Kidney (tissue), 14 donors: Measurements from ENCODE around the gene ZNF687. TPM values are rescaled to one million over a fixed set of nuclear protein-coding genes. Genes with fewer than 3 reads are reported as not detected.
A peak's percentile ranks its signal among the peaks of the same experiment; 100 is the strongest.

Experiments used
- DNase-seq, 5 donors: peaks; one replicate each; pipeline ENCODE4 v3.0.0-alpha.2; 2013 to 2020
- FAIRE-seq: peaks from 2 replicates; lab custom pipeline; 2012; peaks lifted over from hg19 to GRCh38; lab: Jason Lieb, UNC
- H3K27ac ChIP-seq, 2 donors: one replicate each; pipeline ENCODE4 v1.7.0; 2013; ENCODE audit warnings: low read depth in 2 of 2, low read length in 2 of 2, inconsistent platforms in 1 of 2
- H3K27me3 ChIP-seq: one replicate; pipeline ENCODE4 v1.7.1; 2013; ENCODE audit warnings: low read length, inconsistent platforms; ENCODE audit not compliant: control insufficient read depth, insufficient read depth
- H3K36me3 ChIP-seq, 3 donors: one replicate each; pipeline versions ENCODE4 v1.7.0 to v1.7.1; 2013; ENCODE audit warnings: low read length in 3 of 3, control low read depth in 1 of 3, inconsistent platforms in 1 of 3; ENCODE audit not compliant: insufficient read depth in 3 of 3, control insufficient read depth in 2 of 3
- H3K4me1 ChIP-seq, 3 donors: one replicate each; pipeline versions ENCODE4 v1.7.0 to v1.7.1; 2013; ENCODE audit warnings: low read length in 3 of 3, inconsistent platforms in 1 of 3, low read depth in 1 of 3; ENCODE audit not compliant: control insufficient read depth in 2 of 3, insufficient read depth in 2 of 3
- H3K4me3 ChIP-seq, 3 donors: one replicate each; pipeline versions ENCODE4 v1.7.0 to v1.8.1; 2013; ENCODE audit warnings: low read length in 3 of 3, control low read depth in 1 of 3, inconsistent platforms in 1 of 3
- H3K9ac ChIP-seq, 3 donors: one replicate each; pipeline versions ENCODE4 v1.7.0 to v1.7.1; 2013; ENCODE audit warnings: low read length in 3 of 3, control low read depth in 1 of 3, inconsistent platforms in 1 of 3
- H3K9me3 ChIP-seq, 3 donors: one replicate each; pipeline versions ENCODE4 v1.7.0 to v1.7.1; 2013; ENCODE audit warnings: low read length in 3 of 3, control low read depth in 1 of 3, inconsistent platforms in 1 of 3; ENCODE audit not compliant: control insufficient read depth in 2 of 3, insufficient read depth in 1 of 3
- CTCF ChIP-seq: IDR thresholded peaks from 3 replicates; pipeline ENCODE4 v1.5.1; 2012; ENCODE audit warnings: mild to moderate bottlenecking, moderate library complexity, borderline replicate concordance; ENCODE audit not compliant: insufficient read depth; ENCODE audit errors: extremely low read depth
- intact Hi-C: fragments of 100-400 bp; cut with DNase I; formaldehyde crosslinking; loops from one replicate; pipeline ENCODE4 v1.11.1; 2022
- polyA plus RNA-seq: library from polyadenylated mRNA; stranded (reverse); fragments of 350-450 nt; fragmentation: Illumina TruSeq; extraction: RNeasy Lipid Tissue Mini Kit (QIAGEN cat#74804); gene quantifications from one replicate; pipeline ENCODE4 v1.2.3, GENCODE V29; 2014; ENCODE audit warnings: low read depth, low replicate concordance; ENCODE audit not compliant: insufficient read depth
- total RNA-seq: library from RNA; stranded (reverse); fragmentation: NEBNext Ultra II Directional; extraction: Animal tissue kit (Norgen Biotek cat#: 25700); gene quantifications from one replicate; pipeline ENCODE4 v1.2.1, GENCODE V29; 2021
- donor health status: control.
- donor health status: control.
- donor health status: control.
- donor health status: control.
- donor health status: control.
- donor health status: DM: yes; HTN: yes; CAD: no.
- donor health status: Normal renal cell carcinoma (clear cell type).

ZNF687 gene
- total and polyA plus RNA-seq, 2 donors from 2014 or later = 8.5 to 30.3 TPM

GRCh38 chr1:151313501-151313900, 31.4 kb downstream of the ZNF687 start:
- intact Hi-C loops = no loop called here
- Histone ChIP-seq H3K9me3 (no peaks in the 10 kb centered on the region), H3K36me3 (peaks cover 12 to 47% (median 22%) of the 10 kb centered on the region in 3 donors), H3K27ac (no peak overlapping the region), H3K4me1 (peaks cover 0 to 30% (median 26%) of the 10 kb centered on the region in 3 donors), H3K4me3 (no peak overlapping the region), H3K9ac (no peak overlapping the region), H3K27me3 (no peaks in the 10 kb centered on the region)
- TF ChIP-seq CTCF = no peak
- FAIRE-seq (no peak), DNase-seq (no peak)

GRCh38 chr1:151314137-151314875, 32.2 kb downstream of the ZNF687 start:
- H3K4me3 ChIP-seq = no peak overlapping the region
- no peaks in the 10 kb centered on the region for H3K9me3 ChIP-seq
- no peak overlapping the region for H3K27ac ChIP-seq
- DNase-seq = peak in 1 of 5 donors; percentile 90
- peaks cover 0 to 30% (median 26%) of the 10 kb centered on the region in 3 donors for H3K4me1 ChIP-seq
- peaks cover 10 to 45% (median 22%) of the 10 kb centered on the region in 3 donors for H3K36me3 ChIP-seq
- TF ChIP-seq CTCF = no peak
- no peak overlapping the region for H3K9ac ChIP-seq
- H3K27me3 ChIP-seq = no peaks in the 10 kb centered on the region
- no peak for FAIRE-seq
- intact Hi-C loops = no loop called here

- Histone ChIP-seq H3K9ac (no peak overlapping the region), H3K27ac (no peak overlapping the region), H3K27me3 (no peaks in the 10 kb centered on the region), H3K9me3 (no peaks in the 10 kb centered on the region), H3K4me3 (no peak overlapping the region), H3K36me3 (peaks cover 10 to 45% (median 27%) of the 10 kb centered on the region in 3 donors), H3K4me1 (peaks cover 0 to 22% (median 17%) of the 10 kb centered on the region in 3 donors)
- intact Hi-C loops = no loop called here
- no peak for TF ChIP-seq CTCF
- FAIRE-seq (no peak), DNase-seq (no peak)
Observed at GRCh38 chr1:151315565-151316235, 33.6 kb downstream of the ZNF687 start.
